Ishikawa (cell line): ENCODE measurements around the gene GRK1.

ENCODE experiments used
- CEBPB ChIP-seq: IDR thresholded peaks from 2 replicates; pipeline ENCODE4 v1.6.1; 2012
- CREB1 ChIP-seq: IDR thresholded peaks from 2 replicates; pipeline ENCODE4 v1.6.1; 2012; ENCODE audit warnings: low read depth
- EGR1 ChIP-seq: IDR thresholded peaks from 2 replicates; pipeline ENCODE4 v1.6.1; 2012
- EP300 ChIP-seq: IDR thresholded peaks from 2 replicates; pipeline ENCODE4 v1.6.1; 2012; ENCODE audit warnings: borderline replicate concordance
- FOXM1 ChIP-seq: IDR thresholded peaks from 2 replicates; pipeline ENCODE4 v1.6.1; 2012; ENCODE audit warnings: low read depth, borderline replicate concordance
- NFIC ChIP-seq: IDR thresholded peaks from 2 replicates; pipeline ENCODE4 v1.6.1; 2012
- RAD21 ChIP-seq: IDR thresholded peaks from 2 replicates; pipeline ENCODE4 v1.6.1; 2012; ENCODE audit warnings: low read depth
- TAF1 ChIP-seq: IDR thresholded peaks from 2 replicates; pipeline ENCODE4 v1.6.1; 2012; ENCODE audit warnings: low read depth, mild to moderate bottlenecking
- TCF12 ChIP-seq: IDR thresholded peaks from 2 replicates; pipeline ENCODE4 v1.6.1; 2012; ENCODE audit warnings: low read depth
- TEAD4 ChIP-seq: IDR thresholded peaks from 2 replicates; pipeline ENCODE4 v1.6.1; 2012
- YY1 ChIP-seq: IDR thresholded peaks from 2 replicates; pipeline ENCODE4 v1.6.1; 2012; ENCODE audit warnings: low read depth
- ZBTB7A ChIP-seq: IDR thresholded peaks from 2 replicates; pipeline ENCODE4 v1.6.1; 2012; ENCODE audit warnings: low read depth
- TF ChIP-seq, protein P1 (sequence below): IDR thresholded peaks from 2 replicates; pipeline ENCODE4 v1.6.1; 2012; ENCODE audit warnings: low read depth, mild to moderate bottlenecking
- TF ChIP-seq, protein P2 (sequence below): IDR thresholded peaks from 2 replicates; pipeline ENCODE4 v1.6.1; 2012
- TF ChIP-seq, protein P3 (sequence below): IDR thresholded peaks from 2 replicates; pipeline ENCODE4 v1.6.1; 2012

GRK1 gene

DNA sequence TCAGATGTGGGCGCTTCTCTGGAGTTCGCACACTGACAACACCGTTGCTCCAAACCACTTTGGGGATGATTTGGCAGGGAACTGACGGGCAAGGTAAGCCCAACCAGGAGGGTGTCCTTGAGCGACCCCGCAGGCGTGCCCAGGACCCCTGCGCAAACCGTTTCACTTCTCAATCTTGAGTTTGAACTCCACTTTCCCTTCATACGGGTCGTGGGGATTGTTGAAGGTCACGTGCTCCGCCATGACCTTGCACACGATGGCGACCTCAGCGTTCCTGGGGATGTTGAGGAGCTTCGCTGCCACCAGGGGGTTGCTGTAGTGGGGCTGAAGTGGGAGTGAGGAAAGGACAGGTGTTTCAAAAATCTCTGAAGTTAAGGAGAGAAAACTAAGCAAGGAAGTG is 17.8 kb upstream of the GRK1 start:
- TF ChIP-seq CEBPB = no peak
- TF ChIP-seq, protein P1, sequence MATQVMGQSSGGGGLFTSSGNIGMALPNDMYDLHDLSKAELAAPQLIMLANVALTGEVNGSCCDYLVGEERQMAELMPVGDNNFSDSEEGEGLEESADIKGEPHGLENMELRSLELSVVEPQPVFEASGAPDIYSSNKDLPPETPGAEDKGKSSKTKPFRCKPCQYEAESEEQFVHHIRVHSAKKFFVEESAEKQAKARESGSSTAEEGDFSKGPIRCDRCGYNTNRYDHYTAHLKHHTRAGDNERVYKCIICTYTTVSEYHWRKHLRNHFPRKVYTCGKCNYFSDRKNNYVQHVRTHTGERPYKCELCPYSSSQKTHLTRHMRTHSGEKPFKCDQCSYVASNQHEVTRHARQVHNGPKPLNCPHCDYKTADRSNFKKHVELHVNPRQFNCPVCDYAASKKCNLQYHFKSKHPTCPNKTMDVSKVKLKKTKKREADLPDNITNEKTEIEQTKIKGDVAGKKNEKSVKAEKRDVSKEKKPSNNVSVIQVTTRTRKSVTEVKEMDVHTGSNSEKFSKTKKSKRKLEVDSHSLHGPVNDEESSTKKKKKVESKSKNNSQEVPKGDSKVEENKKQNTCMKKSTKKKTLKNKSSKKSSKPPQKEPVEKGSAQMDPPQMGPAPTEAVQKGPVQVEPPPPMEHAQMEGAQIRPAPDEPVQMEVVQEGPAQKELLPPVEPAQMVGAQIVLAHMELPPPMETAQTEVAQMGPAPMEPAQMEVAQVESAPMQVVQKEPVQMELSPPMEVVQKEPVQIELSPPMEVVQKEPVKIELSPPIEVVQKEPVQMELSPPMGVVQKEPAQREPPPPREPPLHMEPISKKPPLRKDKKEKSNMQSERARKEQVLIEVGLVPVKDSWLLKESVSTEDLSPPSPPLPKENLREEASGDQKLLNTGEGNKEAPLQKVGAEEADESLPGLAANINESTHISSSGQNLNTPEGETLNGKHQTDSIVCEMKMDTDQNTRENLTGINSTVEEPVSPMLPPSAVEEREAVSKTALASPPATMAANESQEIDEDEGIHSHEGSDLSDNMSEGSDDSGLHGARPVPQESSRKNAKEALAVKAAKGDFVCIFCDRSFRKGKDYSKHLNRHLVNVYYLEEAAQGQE = no peak
- TF ChIP-seq, protein P2, sequence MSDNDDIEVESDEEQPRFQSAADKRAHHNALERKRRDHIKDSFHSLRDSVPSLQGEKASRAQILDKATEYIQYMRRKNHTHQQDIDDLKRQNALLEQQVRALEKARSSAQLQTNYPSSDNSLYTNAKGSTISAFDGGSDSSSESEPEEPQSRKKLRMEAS = no peak
- TF ChIP-seq, protein P3, sequence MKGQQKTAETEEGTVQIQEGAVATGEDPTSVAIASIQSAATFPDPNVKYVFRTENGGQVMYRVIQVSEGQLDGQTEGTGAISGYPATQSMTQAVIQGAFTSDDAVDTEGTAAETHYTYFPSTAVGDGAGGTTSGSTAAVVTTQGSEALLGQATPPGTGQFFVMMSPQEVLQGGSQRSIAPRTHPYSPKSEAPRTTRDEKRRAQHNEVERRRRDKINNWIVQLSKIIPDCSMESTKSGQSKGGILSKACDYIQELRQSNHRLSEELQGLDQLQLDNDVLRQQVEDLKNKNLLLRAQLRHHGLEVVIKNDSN = no peak
- TF ChIP-seq EGR1 = no peak
- TF ChIP-seq RAD21 = no peak
- TF ChIP-seq TAF1 = no peak
- TF ChIP-seq TCF12 = no peak
- TF ChIP-seq FOXM1 = no peak
- TF ChIP-seq EP300 = no peak
- TF ChIP-seq TEAD4 = no peak
- TF ChIP-seq YY1 = no peak
- no peak for TF ChIP-seq NFIC
- no peak for TF ChIP-seq ZBTB7A

DNA sequence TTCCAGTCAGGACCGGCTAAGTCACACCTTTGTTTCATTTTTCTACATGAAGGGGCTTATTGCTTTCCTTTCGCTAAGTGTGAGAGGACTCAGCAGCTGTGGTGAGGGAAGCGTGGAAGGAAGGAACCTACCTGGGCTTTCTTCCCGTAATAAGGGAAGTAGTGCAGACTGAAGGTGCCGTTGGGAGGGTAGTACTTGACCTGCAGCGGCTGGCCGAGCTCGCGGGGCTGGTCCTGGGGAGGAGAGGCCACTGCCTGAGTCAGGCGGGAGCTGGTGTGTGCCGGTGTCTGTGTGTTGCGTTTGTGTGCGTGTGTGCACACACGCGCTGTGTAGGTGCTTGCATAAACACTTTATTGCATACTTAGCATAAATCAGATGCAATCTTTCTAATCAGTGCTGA is 16.7 kb upstream of the GRK1 start:
- TF ChIP-seq CREB1 (no peak), TCF12 (no peak), TAF1 (no peak), CEBPB (no peak), TEAD4 (no peak), EGR1 (no peak), EP300 (no peak), ZBTB7A (no peak), YY1 (no peak), FOXM1 (no peak), NFIC (no peak)
- TF ChIP-seq, protein P1 = no peak
- TF ChIP-seq, protein P3 = no peak

DNA sequence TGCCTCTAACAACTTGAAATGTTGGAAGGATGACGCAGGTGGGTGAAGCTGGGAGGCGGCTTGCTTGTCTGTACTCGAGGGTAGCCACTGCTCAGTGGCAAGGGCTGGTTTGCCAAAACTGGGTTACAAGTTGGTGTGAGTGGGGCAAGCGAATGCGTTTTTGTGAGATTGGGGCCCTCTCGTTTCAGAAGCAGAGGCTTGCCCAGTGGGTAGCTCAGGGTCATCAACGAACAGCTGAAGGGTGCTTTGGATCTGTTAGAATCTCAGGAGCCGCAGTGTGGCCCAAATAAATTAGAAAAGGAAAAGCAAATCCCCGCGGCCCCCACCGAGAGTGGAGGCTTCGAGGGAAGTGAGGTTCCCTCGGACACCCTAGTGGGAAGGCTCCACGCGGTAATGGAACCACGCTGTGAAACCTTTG is 16.3 kb upstream of the GRK1 start:
- TF ChIP-seq, protein P3 = no peak
- no peak for TF ChIP-seq RAD21

DNA sequence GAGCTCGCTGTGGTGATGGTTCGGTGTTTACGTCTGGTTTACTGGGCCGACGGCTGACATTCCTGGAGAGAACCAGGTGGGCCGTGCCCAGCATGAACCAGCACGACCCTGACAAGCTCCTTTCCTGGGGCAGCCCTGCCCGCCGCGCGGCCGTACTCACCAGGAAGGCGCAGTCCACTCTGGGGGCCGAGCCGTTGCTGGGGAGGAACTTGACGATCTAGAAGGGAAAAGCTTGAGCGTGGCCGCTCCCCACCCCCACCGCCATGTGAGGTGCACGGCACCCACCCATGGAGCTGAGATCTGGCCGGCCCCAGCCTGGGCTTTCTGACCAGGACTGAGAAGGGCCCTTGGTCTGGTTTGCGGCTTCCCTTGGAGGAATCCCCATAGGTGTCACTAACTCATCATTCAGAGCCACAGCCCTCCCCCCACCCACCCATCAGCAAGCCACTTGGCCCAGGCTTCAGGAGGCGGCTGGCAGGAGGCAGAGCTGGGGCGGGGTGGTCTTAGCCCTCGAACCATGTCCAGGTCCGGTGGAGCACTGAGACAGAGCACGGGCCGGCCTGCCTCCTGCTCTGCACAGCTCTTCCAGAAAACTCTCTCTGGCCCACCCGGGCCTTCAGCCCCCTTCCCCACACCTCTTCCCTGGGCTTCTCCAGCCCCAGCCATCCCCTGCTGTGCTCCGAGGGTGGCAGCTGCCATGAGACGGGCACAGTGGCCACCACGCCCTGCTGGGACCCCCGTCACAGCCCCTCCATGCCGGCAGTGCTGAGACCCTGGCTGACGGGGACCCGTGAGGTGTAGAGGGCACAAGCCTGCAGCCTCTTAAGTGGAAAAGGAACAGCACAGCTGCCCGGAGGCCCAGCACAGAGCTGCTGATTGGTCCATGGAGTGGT is 15.3 kb upstream of the GRK1 start:
- TF ChIP-seq, protein P3 = no peak
- no peak for TF ChIP-seq NFIC
- TF ChIP-seq CEBPB = no peak
- no peak for TF ChIP-seq FOXM1
- TF ChIP-seq TEAD4 = no peak

DNA sequence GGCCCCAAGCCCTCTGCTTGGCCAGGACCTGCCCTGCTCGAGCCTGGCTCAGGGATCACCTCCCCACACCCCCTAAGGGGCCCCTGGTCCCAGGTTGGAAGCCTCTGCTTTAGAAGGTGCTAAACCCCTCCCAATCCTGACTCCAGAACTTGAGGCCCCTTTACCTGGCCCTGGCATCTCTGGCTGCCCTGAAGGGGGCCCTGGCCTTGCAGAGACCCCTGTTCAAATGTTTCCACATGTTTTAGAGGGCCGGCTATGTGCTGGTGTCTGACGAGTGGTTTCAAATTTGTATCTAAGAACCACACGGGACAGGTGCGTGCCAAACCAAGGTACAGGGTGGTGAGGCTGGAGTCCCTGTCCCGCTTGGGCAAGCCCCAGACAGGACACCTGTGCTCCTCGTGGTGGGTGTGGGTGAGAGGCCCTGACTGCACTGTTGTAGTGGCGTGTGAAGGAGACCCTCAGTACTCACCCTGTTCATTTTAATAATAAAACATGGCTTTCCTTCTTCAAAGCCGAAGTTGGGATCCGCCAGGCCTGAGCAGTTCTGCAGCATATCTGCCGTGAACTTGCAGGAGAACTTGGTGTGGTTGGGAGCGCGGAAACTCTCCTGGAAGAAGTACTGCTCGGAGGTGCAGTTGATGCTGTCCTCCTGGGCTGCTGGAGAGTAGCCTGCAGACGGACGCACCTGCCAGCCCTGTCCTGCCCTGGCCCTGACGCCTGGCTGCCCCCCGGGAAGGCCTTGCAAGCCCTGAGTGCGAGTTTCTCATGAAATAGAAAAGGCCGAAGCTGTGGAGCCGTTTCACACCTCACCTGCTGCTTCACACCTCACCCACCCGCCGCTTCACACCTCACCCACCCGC is 14.4 kb upstream of the GRK1 start:
- TF ChIP-seq RAD21 = no peak
